ENCODE data around the gene TRIM32.

The TRIM32 gene

GRCh38 chr9:116661037-116661954 is 25.8 kb upstream of the TRIM32 start:
- peak; percentile 92 for DNase-seq (ENCODE audit: low read depth)
- no peak overlapping the region for H3K4me3 ChIP-seq (ENCODE audit: low read depth, low read length)
- TF ChIP-seq CTCF (conservative IDR thresholded peaks at IDR 0.05; ENCODE audit: low read depth, low read length), result peak; percentile 80

GRCh38 chr9:116662646-116663310 is 24.3 kb upstream of the TRIM32 start:
- TF ChIP-seq CTCF (conservative IDR thresholded peaks at IDR 0.05; ENCODE audit: low read depth, low read length), result no peak
- peak; percentile 25 for DNase-seq (ENCODE audit: low read depth)
- no peak overlapping the region for H3K4me3 ChIP-seq (ENCODE audit: low read depth, low read length)

- no peak for DNase-seq (ENCODE audit: low read depth)
- no peak for TF ChIP-seq CTCF (conservative IDR thresholded peaks at IDR 0.05; ENCODE audit: low read depth, low read length)
Observed at GRCh38 chr9:116663581-116663980, 23.5 kb upstream of the TRIM32 start.

GRCh38 chr9:116668970-116669695 is 18.0 kb upstream of the TRIM32 start:
- DNase-seq (ENCODE audit: low read depth), result no peak
- H3K4me3 ChIP-seq (ENCODE audit: low read depth, low read length), result no peak overlapping the region
- TF ChIP-seq CTCF (conservative IDR thresholded peaks at IDR 0.05; ENCODE audit: low read depth, low read length), result no peak

More at GRCh38 chr9:116663581-116663980, 23.5 kb upstream of the TRIM32 start:
- H3K4me3 ChIP-seq (ENCODE audit: low read depth, low read length), result no peak overlapping the region

- no peak for DNase-seq (ENCODE audit: low read depth)
- TF ChIP-seq CTCF (conservative IDR thresholded peaks at IDR 0.05; ENCODE audit: low read depth, low read length), result no peak
- H3K4me3 ChIP-seq (ENCODE audit: low read depth, low read length), result no peak overlapping the region
Observed at GRCh38 chr9:116671605-116672004, 15.5 kb upstream of the TRIM32 start.

- TF ChIP-seq CTCF (conservative IDR thresholded peaks at IDR 0.05; ENCODE audit: low read depth, low read length), result no peak
- H3K4me3 ChIP-seq (ENCODE audit: low read depth, low read length), result no peak overlapping the region
Observed at GRCh38 chr9:116673375-116673774, 13.7 kb upstream of the TRIM32 start.

More at GRCh38 chr9:116673375-116673774, 13.7 kb upstream of the TRIM32 start:
- DNase-seq (ENCODE audit: low read depth), result no peak
